Calu3 (cell line): Measurements from ENCODE around the gene L3MBTL3. TPM values are rescaled to one million over a fixed set of nuclear protein-coding genes. Genes with fewer than 3 reads are reported as not detected.

Experiments
- BruUV-seq: library from RNA; stranded (reverse); fragments of 400-500 nt; replicated peaks from 2 replicates; lab custom pipeline; 2021; lab: Mats Ljungman, UMichigan
- CTCF ChIA-PET: fragments of 300-600 bp; sonication (Branson Sonifier 250); formaldehyde crosslinking; loops from one replicate; lab custom pipeline; 2022; ENCODE audit warnings: antibody characterized with exemption; lab: Charles Lee
- DNase-seq: peaks from one replicate; pipeline ENCODE4 v3.0.0; 2022
- H3K27ac Mint-ChIP-seq: one replicate; pipeline ENCODE4 v1.8.0; 2022; ENCODE audit warnings: mixed read lengths; ENCODE audit not compliant: unreplicated experiment
- H3K27me3 Mint-ChIP-seq: one replicate; pipeline ENCODE4 v1.8.0; 2022; ENCODE audit warnings: mixed read lengths; ENCODE audit not compliant: unreplicated experiment
- H3K36me3 Mint-ChIP-seq: one replicate; pipeline ENCODE4 v1.8.0; 2022; ENCODE audit warnings: mild to moderate bottlenecking, moderate library complexity, mixed read lengths; ENCODE audit not compliant: insufficient read depth, unreplicated experiment
- H3K4me1 Mint-ChIP-seq: one replicate; pipeline ENCODE4 v1.8.0; 2022; ENCODE audit warnings: mild to moderate bottlenecking, low read depth, mixed read lengths; ENCODE audit not compliant: unreplicated experiment
- H3K4me3 Mint-ChIP-seq: one replicate; pipeline ENCODE4 v1.8.0; 2022; ENCODE audit warnings: mild to moderate bottlenecking, low read depth, moderate library complexity, mixed read lengths; ENCODE audit not compliant: unreplicated experiment
- H3K9me3 Mint-ChIP-seq: one replicate; pipeline ENCODE4 v1.8.0; 2022; ENCODE audit warnings: low read depth, mixed read lengths; ENCODE audit not compliant: unreplicated experiment
- CTCF ChIP-seq: fragments of 200-600 bp; IDR thresholded peaks from one replicate; pipeline ENCODE4 v1.8.0; 2022; ENCODE audit warnings: antibody characterized with exemption; ENCODE audit not compliant: unreplicated experiment
- intact Hi-C: fragments of 100-400 bp; cut with micrococcal nuclease; formaldehyde crosslinking; loops from one replicate; pipeline ENCODE4 v1.10.0; 2022; ENCODE audit not compliant: unreplicated experiment
- total RNA-seq: library from RNA; stranded (reverse); gene quantifications from 2 replicates; pipeline ENCODE4 v1.2.3, GENCODE V29; 2022

L3MBTL3 gene
- total RNA-seq, 1 experiment from 2014 or later: 9.6 TPM

GRCh38 chr6:130050230-130050629 lies 31.8 kb downstream of the L3MBTL3 start:
- CTCF ChIA-PET: no interaction called here
- BruUV-seq: no TSS peak
- H3K4me1 Mint-ChIP-seq: no peaks in the 10 kb centered on the region
- no peaks in the 10 kb centered on the region for H3K27me3 Mint-ChIP-seq
- no peak for TF ChIP-seq CTCF
- no peak overlapping the region for H3K4me3 Mint-ChIP-seq
- H3K9me3 Mint-ChIP-seq: no peaks in the 10 kb centered on the region
- no peak overlapping the region for H3K27ac Mint-ChIP-seq
- no peak for DNase-seq
- intact Hi-C loops: no loop called here
- H3K36me3 Mint-ChIP-seq: no peaks in the 10 kb centered on the region

- no peak for DNase-seq
- H3K4me1 Mint-ChIP-seq: no peaks in the 10 kb centered on the region
- no peak overlapping the region for H3K4me3 Mint-ChIP-seq
- intact Hi-C loops: no loop called here
- TF ChIP-seq CTCF: no peak
- CTCF ChIA-PET: no interaction called here
- no peaks in the 10 kb centered on the region for H3K27me3 Mint-ChIP-seq
- H3K9me3 Mint-ChIP-seq: no peaks in the 10 kb centered on the region
- H3K36me3 Mint-ChIP-seq: no peaks in the 10 kb centered on the region
- BruUV-seq: no TSS peak
- no peak overlapping the region for H3K27ac Mint-ChIP-seq
Measured at GRCh38 chr6:130054725-130055124, 36.3 kb downstream of the L3MBTL3 start.

GRCh38 chr6:130055271-130055670 lies 36.9 kb downstream of the L3MBTL3 start:
- H3K4me3 Mint-ChIP-seq: no peak overlapping the region
- H3K27ac Mint-ChIP-seq: no peak overlapping the region
- no TSS peak for BruUV-seq
- no peaks in the 10 kb centered on the region for H3K36me3 Mint-ChIP-seq
- CTCF ChIA-PET: no interaction called here
- intact Hi-C loops: no loop called here
- H3K4me1 Mint-ChIP-seq: no peaks in the 10 kb centered on the region
- H3K9me3 Mint-ChIP-seq: no peaks in the 10 kb centered on the region
- DNase-seq: no peak
- H3K27me3 Mint-ChIP-seq: no peaks in the 10 kb centered on the region
- TF ChIP-seq CTCF: no peak

GRCh38 chr6:130057495-130057894 lies 39.1 kb downstream of the L3MBTL3 start:
- no peak for DNase-seq
- H3K36me3 Mint-ChIP-seq: no peaks in the 10 kb centered on the region
- intact Hi-C loops: no loop called here
- BruUV-seq: no TSS peak
- no peaks in the 10 kb centered on the region for H3K9me3 Mint-ChIP-seq
- no peak overlapping the region for H3K4me3 Mint-ChIP-seq
- CTCF ChIA-PET: interaction anchor here (0.6 kb wide), 1 partner anchor 700 kb away, joined by 4 read pairs; no protein-coding TSS in a partner anchor
- H3K27ac Mint-ChIP-seq: no peak overlapping the region
- H3K27me3 Mint-ChIP-seq: no peaks in the 10 kb centered on the region
- TF ChIP-seq CTCF: no peak
- no peaks in the 10 kb centered on the region for H3K4me1 Mint-ChIP-seq
